Trophoblast cell (in vitro differentiated cells and primary cell): ENCODE results near the gene SAXO1.

Experiments used
- DNase-seq, 2 donors: peaks; one replicate each; pipeline ENCODE4 v3.0.0-alpha.2; 2016
- H2AFZ ChIP-seq: 2 replicates; pipeline ENCODE4 v1.6.1; 2013; ENCODE audit warnings: low read length, moderate library complexity, mild to moderate bottlenecking; ENCODE audit not compliant: insufficient read depth, poor library complexity
- H2AK5ac ChIP-seq: 2 replicates; pipeline ENCODE4 v1.6.1; 2013; ENCODE audit warnings: mild to moderate bottlenecking, low read length
- H2BK120ac ChIP-seq: 2 replicates; pipeline ENCODE4 v1.6.1; 2013; ENCODE audit warnings: low read length, mild to moderate bottlenecking, moderate library complexity; ENCODE audit not compliant: insufficient read depth, poor library complexity
- H2BK12ac ChIP-seq: 2 replicates; pipeline ENCODE4 v1.6.1; 2013; ENCODE audit warnings: mild to moderate bottlenecking, low read length, moderate library complexity
- H2BK5ac ChIP-seq: 2 replicates; pipeline ENCODE4 v1.6.1; 2013; ENCODE audit warnings: low read length, low read depth, moderate library complexity, mild to moderate bottlenecking; ENCODE audit not compliant: poor library complexity
- H3K14ac ChIP-seq: 2 replicates; pipeline ENCODE4 v1.6.1; 2013; ENCODE audit warnings: mild to moderate bottlenecking, low read length
- H3K18ac ChIP-seq: 2 replicates; pipeline ENCODE4 v1.6.1; 2013; ENCODE audit warnings: mild to moderate bottlenecking, low read length
- H3K23ac ChIP-seq: 2 replicates; pipeline ENCODE4 v1.6.1; 2013; ENCODE audit warnings: low read length
- H3K27ac ChIP-seq: 2 replicates; pipeline ENCODE4 v1.5.1; 2013; ENCODE audit warnings: low read depth, mild to moderate bottlenecking, inconsistent platforms, low read length, moderate library complexity
- H3K27me3 ChIP-seq: 2 replicates; pipeline ENCODE4 v1.6.1; 2013; ENCODE audit warnings: inconsistent platforms, mild to moderate bottlenecking, low read length, moderate library complexity; ENCODE audit not compliant: insufficient read depth
- H3K36me3 ChIP-seq, 2 experiments: 1 replicate in 1 of 2; 2 replicates in 1 of 2; pipeline ENCODE4 v1.6.1; 2013; ENCODE audit warnings: low read length in 2 of 2, mild to moderate bottlenecking in 2 of 2, moderate library complexity in 1 of 2; ENCODE audit not compliant: insufficient read depth in 2 of 2, control insufficient read depth in 1 of 2
- H3K4ac ChIP-seq: 2 replicates; pipeline ENCODE4 v1.6.1; 2013; ENCODE audit warnings: low read depth, mild to moderate bottlenecking, low read length, moderate library complexity
- H3K4me1 ChIP-seq, 2 experiments: 1 replicate in 1 of 2; 2 replicates in 1 of 2; pipeline ENCODE4 v1.6.1; 2013; ENCODE audit warnings: low read length in 2 of 2, mild to moderate bottlenecking in 2 of 2, moderate library complexity in 1 of 2; ENCODE audit not compliant: insufficient read depth in 2 of 2, control insufficient read depth in 1 of 2
- H3K4me2 ChIP-seq: 2 replicates; pipeline ENCODE4 v1.6.1; 2013; ENCODE audit warnings: inconsistent platforms, mild to moderate bottlenecking, low read length, moderate library complexity
- H3K4me3 ChIP-seq: 2 replicates; pipeline ENCODE4 v1.5.1; 2013; ENCODE audit warnings: mild to moderate bottlenecking, low read depth, low read length, inconsistent platforms
- H3K79me1 ChIP-seq: one replicate; pipeline ENCODE4 v1.6.1; 2013; ENCODE audit warnings: low read length
- H3K79me2 ChIP-seq: 2 replicates; pipeline ENCODE4 v1.6.1; 2013; ENCODE audit warnings: low read length, mild to moderate bottlenecking; ENCODE audit not compliant: control insufficient read depth, insufficient read depth, poor library complexity
- H3K9ac ChIP-seq: 2 replicates; pipeline ENCODE4 v1.6.1; 2013; ENCODE audit warnings: mild to moderate bottlenecking, low read length
- H3K9me3 ChIP-seq: 2 replicates; pipeline ENCODE4 v1.6.1; 2013; ENCODE audit warnings: low read depth, mild to moderate bottlenecking, control low read depth, inconsistent platforms, low read length; ENCODE audit not compliant: insufficient read depth
- H4K12ac ChIP-seq: 2 replicates; pipeline ENCODE4 v1.6.1; 2013; ENCODE audit warnings: low read depth, mild to moderate bottlenecking, low read length, moderate library complexity
- H4K8ac ChIP-seq: 2 replicates; pipeline ENCODE4 v1.6.1; 2013; ENCODE audit warnings: low read depth, mild to moderate bottlenecking, low read length, moderate library complexity
- H4K91ac ChIP-seq: one replicate; pipeline ENCODE4 v1.6.1; 2013; ENCODE audit warnings: low read depth, mild to moderate bottlenecking, low read length, moderate library complexity
- WGBS: extraction: QIAGEN DNeasy Blood & Tissue Kit; methylation state at CpG from one replicate; pipeline ENCODE4 v1.1.7; 2013; ENCODE audit warnings: missing lambda C conversion rate; ENCODE audit not compliant: insufficient read length, insufficient coverage; ENCODE audit errors: extremely low coverage; 5-methylcytosine and 5-hydroxymethylcytosine counted together

Gene SAXO1

GRCh38 chr9:18905028-18905882 lies 127.8 kb downstream of the SAXO1 start:
- no peak overlapping the region for H3K27ac ChIP-seq
- H3K4ac ChIP-seq, result no peak overlapping the region
- no peak overlapping the region for H3K4me2 ChIP-seq
- no peak for DNase-seq
- WGBS, result no CpG with 5 or more reads among the region's 11 CpGs
- H4K8ac ChIP-seq, result no peak overlapping the region
- peaks cover 3% of the 10 kb centered on the region for H3K9me3 ChIP-seq
- H3K36me3 ChIP-seq, result no peaks in the 10 kb centered on the region
- H2AK5ac ChIP-seq, result no peak overlapping the region
- no peaks in the 10 kb centered on the region for H3K79me2 ChIP-seq
- no peak overlapping the region for H4K91ac ChIP-seq
- H2AFZ ChIP-seq, result no peak overlapping the region
- no peak overlapping the region for H3K23ac ChIP-seq
- no peaks in the 10 kb centered on the region for H3K79me1 ChIP-seq
- H3K18ac ChIP-seq, result no peak overlapping the region
- H3K27me3 ChIP-seq, result no peaks in the 10 kb centered on the region
- H2BK12ac ChIP-seq, result no peak overlapping the region
- H3K9ac ChIP-seq, result no peak overlapping the region
- H3K14ac ChIP-seq, result no peak overlapping the region
- H4K12ac ChIP-seq, result no peak overlapping the region
- no peaks in the 10 kb centered on the region for H3K4me1 ChIP-seq
- no peak overlapping the region for H2BK5ac ChIP-seq
- no peak overlapping the region for H2BK120ac ChIP-seq
- no peak overlapping the region for H3K4me3 ChIP-seq

GRCh38 chr9:18903450-18903849 lies 129.6 kb downstream of the SAXO1 start:
- H4K12ac ChIP-seq, result no peak overlapping the region
- H3K79me1 ChIP-seq, result no peaks in the 10 kb centered on the region
- DNase-seq, result no peak
- no peak overlapping the region for H3K14ac ChIP-seq
- no peak overlapping the region for H2BK5ac ChIP-seq
- no peak overlapping the region for H3K9ac ChIP-seq
- no peaks in the 10 kb centered on the region for H3K79me2 ChIP-seq
- H3K36me3 ChIP-seq, result no peaks in the 10 kb centered on the region
- H3K4me3 ChIP-seq, result no peak overlapping the region
- H2AK5ac ChIP-seq, result no peak overlapping the region
- no peak overlapping the region for H4K8ac ChIP-seq
- no peak overlapping the region for H3K4me2 ChIP-seq
- peaks cover 3% of the 10 kb centered on the region for H3K9me3 ChIP-seq
- no peaks in the 10 kb centered on the region for H3K27me3 ChIP-seq
- H3K18ac ChIP-seq, result no peak overlapping the region
- H2BK12ac ChIP-seq, result no peak overlapping the region
- no peak overlapping the region for H4K91ac ChIP-seq
- no peak overlapping the region for H3K27ac ChIP-seq
- no peak overlapping the region for H2AFZ ChIP-seq
- no peak overlapping the region for H3K23ac ChIP-seq
- no CpG with 5 or more reads among the region's 2 CpGs for WGBS
- no peak overlapping the region for H2BK120ac ChIP-seq
- H3K4ac ChIP-seq, result no peak overlapping the region
- H3K4me1 ChIP-seq, result no peaks in the 10 kb centered on the region

GRCh38 chr9:18896531-18897179 lies 136.4 kb downstream of the SAXO1 start:
- H3K27me3 ChIP-seq, result no peaks in the 10 kb centered on the region
- H3K23ac ChIP-seq, result no peak overlapping the region
- no peaks in the 10 kb centered on the region for H3K4me1 ChIP-seq
- H3K27ac ChIP-seq, result no peak overlapping the region
- H4K12ac ChIP-seq, result no peak overlapping the region
- no peak overlapping the region for H3K4ac ChIP-seq
- no peak for DNase-seq
- H3K79me1 ChIP-seq, result no peaks in the 10 kb centered on the region
- no peak overlapping the region for H2BK120ac ChIP-seq
- no peak overlapping the region for H2BK5ac ChIP-seq
- WGBS, result no CpG with 5 or more reads among the region's 2 CpGs
- no peak overlapping the region for H2BK12ac ChIP-seq
- H3K4me3 ChIP-seq, result no peak overlapping the region
- no peak overlapping the region for H3K9ac ChIP-seq
- H4K91ac ChIP-seq, result no peak overlapping the region
- no peak overlapping the region for H2AK5ac ChIP-seq
- no peak overlapping the region for H3K4me2 ChIP-seq
- no peak overlapping the region for H3K14ac ChIP-seq
- H2AFZ ChIP-seq, result no peak overlapping the region
- H3K9me3 ChIP-seq, result peaks cover 10% of the 10 kb centered on the region
- H4K8ac ChIP-seq, result no peak overlapping the region
- H3K18ac ChIP-seq, result no peak overlapping the region
- no peaks in the 10 kb centered on the region for H3K36me3 ChIP-seq
- H3K79me2 ChIP-seq, result no peaks in the 10 kb centered on the region

- H4K91ac ChIP-seq, result no peak overlapping the region
- no peak overlapping the region for H2BK12ac ChIP-seq
- H4K8ac ChIP-seq, result no peak overlapping the region
- no peak for DNase-seq
- no peak overlapping the region for H3K14ac ChIP-seq
- H4K12ac ChIP-seq, result no peak overlapping the region
- peaks cover 10% of the 10 kb centered on the region for H3K9me3 ChIP-seq
- no peaks in the 10 kb centered on the region for H3K79me1 ChIP-seq
- H2AK5ac ChIP-seq, result no peak overlapping the region
- H3K36me3 ChIP-seq, result no peaks in the 10 kb centered on the region
- no peak overlapping the region for H3K4ac ChIP-seq
- H3K27me3 ChIP-seq, result no peaks in the 10 kb centered on the region
- H3K4me1 ChIP-seq, result no peaks in the 10 kb centered on the region
- no peak overlapping the region for H2BK120ac ChIP-seq
- no peak overlapping the region for H2AFZ ChIP-seq
- no peak overlapping the region for H3K4me3 ChIP-seq
- H3K18ac ChIP-seq, result no peak overlapping the region
- H3K79me2 ChIP-seq, result no peaks in the 10 kb centered on the region
- H3K9ac ChIP-seq, result no peak overlapping the region
- no peak overlapping the region for H2BK5ac ChIP-seq
- no peak overlapping the region for H3K23ac ChIP-seq
- no peak overlapping the region for H3K27ac ChIP-seq
- H3K4me2 ChIP-seq, result no peak overlapping the region
Measured at GRCh38 chr9:18896004-18896403, 137.0 kb downstream of the SAXO1 start.
